GM19397 (cell line): ENCODE results near the gene KIZ.

Experiments used
- ATAC-seq: cut with Tn5 transposase; IDR thresholded peaks from one replicate; pipeline ENCODE4 v1.9.1; 2021; ENCODE audit warnings: mild to moderate bottlenecking, moderate library complexity; ENCODE audit not compliant: unreplicated experiment

Gene KIZ, protein sequence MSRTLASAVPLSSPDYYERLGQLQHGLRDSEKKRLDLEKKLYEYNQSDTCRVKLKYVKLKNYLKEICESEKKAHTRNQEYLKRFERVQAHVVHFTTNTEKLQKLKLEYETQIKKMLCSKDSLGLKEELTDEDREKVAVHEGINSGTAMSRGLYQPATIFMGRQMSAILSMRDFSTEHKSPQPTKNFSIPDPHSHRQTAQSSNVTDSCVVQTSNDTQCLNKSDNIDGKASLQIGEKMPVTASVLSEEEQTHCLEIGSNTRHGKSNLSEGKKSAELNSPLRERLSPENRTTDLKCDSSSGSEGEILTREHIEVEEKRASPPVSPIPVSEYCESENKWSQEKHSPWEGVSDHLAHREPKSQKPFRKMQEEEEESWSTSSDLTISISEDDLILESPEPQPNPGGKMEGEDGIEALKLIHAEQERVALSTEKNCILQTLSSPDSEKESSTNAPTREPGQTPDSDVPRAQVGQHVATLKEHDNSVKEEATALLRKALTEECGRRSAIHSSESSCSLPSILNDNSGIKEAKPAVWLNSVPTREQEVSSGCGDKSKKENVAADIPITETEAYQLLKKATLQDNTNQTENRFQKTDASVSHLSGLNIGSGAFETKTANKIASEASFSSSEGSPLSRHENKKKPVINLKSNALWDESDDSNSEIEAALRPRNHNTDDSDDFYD

DNA sequence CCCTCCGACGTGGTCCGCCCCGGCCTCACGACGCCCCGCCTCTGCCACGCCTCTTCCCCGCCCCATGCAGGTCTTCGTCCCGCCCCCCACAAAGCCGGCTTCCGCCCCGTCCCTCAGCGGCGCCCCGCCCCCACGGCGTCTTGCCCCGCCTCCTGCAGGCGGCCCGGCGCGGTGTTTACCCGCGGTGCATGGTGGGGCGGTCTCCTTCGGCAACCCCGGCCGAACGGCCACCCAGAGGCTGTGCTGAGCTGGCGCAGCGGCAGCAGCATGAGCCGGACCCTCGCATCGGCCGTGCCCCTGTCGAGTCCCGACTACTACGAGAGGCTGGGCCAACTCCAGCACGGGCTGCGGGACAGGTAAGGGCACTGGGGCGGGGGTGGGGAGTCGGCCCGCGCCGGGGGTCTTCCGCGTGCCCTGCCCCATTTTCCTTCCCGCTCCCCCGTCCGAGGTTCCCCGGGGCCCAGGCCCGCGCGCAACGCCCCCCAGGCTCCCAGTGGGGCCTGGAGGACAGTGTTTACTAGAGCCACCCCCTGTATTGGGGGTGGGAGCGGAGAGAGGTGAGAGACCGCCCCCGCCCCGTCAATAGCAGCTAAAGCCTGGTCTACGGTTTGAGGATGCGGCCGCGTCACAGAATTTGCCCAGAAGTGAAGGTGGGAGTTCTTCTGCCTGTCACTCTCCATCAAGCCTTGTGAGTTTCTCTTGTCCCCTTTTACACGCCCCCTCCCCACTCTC lies at the start of gene KIZ:
Gene KIZ (plus strand): TSS at position 234 of the 732 bp plus-strand sequence. CDS start 34 bp downstream, at position 268.
- peak; percentile 97 for ATAC-seq

DNA sequence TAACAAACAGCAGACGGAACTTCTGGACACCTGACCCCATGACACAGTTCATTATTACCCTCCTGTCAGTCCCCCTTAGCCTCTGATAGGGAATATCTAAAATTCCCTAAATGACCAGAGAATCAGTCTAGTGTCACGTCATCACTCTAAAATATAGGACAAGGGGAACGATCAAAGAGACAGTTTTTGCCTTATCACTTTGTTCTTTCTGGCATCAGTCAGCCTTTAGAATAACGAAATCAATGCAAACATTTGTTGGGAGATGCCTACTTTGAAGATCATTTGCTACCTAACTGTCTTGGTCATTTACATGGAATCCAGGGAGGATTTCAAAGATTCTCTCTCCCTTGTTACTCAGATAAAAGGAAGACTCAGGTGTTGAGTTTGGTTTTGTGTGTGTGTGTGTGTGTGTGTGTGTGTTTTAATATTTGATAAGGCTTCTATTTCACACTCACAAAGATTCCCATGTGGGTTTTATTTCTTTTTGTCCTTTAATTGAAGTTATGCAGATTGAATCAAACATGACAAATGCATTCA lies 48.0 kb upstream of the KIZ start:
- no peak for ATAC-seq

DNA sequence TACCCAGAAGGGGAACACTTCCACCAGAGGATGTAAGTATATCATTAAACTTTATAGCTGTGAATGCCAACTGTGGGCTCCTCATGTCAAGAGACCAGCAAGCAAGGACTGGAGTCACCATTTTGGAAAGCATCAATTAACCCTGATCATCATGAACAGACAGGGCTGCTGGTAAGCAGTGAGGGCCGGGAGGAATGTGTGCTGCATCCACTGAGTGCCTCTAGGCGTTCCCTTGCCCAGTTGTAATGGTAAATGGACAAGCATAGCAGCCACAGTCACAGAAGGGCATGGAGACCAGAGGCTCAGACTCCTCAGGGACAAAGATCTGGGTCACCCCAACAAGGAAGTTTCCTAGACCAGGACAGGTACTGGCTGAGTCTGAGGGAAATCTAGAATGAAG lies 43.3 kb upstream of the KIZ start:
- ATAC-seq = no peak

DNA sequence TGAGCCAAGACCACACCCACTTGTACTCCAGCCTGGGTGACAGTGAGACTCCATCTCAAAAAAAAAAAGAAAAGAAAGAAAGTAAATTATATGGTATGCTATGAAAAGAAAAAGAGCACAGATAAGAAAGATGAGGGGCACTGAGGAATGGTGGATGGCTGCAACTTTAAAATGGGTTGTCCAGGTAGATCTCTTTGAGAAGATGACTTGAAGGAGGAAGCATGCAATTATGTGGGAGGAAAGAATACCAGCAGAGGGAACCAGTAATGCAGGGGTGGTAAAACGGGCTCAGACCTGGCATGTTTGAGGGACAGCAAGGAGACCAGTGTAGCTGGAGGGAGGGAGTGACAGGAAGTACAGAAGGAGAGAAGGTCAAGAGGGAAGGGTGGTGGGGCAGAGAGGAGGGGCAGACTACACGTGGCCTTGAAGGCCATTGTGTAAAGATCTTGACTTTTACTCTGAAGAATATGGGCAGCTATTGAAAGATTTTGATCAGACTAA lies 42.0 kb upstream of the KIZ start:
- ATAC-seq = no peak

DNA sequence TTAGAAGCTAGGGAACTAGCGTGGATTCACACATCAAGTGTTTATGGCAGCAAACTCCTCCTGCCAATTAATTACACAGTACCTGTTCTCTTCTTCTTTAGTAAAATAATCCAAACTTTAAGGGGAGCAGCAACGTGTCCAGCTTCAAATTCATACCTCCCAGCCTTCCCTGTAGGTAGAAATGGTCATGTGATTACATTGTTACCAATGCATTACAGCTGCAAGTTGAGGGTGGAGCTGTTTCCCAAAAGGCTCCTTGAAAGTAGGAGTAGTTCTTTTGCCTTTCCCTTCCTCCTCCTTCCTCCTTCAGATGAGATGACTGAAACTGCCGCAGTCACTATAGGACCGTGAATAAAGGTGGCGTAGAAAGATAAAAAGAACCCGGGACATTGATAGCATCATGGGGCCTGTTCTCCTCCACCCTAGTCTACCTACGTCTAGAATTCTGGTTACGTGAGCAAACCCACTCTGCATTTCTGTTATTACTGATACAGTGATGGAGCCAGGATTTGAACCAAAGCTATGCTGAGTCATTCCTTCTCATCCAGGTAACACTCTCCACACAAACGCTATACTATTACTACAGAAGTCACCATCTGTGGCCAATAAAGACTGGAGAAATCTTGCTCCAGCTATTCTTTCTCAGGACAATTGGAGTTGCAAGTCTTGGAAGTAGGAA lies 37.9 kb upstream of the KIZ start:
- no peak for ATAC-seq

DNA sequence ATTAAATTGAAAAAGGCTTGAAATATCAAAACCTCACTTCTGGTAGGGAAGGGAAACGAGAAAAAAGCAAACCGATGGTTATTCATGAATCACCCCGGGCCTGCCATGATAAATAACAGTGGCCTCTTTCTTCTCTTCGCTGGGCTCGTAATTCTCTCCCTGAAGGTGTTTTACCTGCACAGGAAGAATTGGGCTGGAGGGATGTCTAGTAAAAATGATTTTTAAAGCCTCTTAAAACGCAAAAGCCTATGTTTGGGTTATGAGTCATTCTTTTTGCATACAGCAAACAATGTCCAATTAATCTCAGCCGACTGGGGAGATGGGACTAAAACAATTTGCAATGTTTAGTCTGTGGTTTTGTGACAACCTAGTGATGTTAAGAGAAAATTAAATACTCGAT lies 36.5 kb upstream of the KIZ start:
- ATAC-seq = no peak

DNA sequence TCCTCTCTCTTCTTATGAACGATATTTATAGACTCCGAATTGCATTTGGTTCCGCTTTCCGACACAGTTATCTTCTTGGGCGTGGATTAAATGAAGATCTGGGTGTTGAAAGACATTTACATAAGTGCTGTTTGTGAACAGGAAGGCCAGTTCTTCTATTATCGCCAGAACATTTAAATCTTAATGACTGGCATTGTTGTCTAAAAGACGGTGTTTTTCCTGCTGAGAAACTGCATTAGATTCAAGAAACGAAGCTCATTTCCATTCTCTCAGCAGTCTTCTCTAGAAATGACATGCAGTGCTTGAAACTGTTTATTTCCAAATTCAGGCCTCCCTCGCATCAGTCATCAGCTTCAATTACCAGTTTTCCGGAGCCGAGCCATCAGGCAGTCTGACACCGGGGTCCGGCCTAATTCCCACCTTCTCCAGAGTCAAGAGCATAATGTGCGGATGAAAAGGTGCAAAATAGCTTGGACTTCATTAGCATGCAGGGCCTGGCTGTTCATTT lies 35.7 kb upstream of the KIZ start:
- no peak for ATAC-seq

DNA sequence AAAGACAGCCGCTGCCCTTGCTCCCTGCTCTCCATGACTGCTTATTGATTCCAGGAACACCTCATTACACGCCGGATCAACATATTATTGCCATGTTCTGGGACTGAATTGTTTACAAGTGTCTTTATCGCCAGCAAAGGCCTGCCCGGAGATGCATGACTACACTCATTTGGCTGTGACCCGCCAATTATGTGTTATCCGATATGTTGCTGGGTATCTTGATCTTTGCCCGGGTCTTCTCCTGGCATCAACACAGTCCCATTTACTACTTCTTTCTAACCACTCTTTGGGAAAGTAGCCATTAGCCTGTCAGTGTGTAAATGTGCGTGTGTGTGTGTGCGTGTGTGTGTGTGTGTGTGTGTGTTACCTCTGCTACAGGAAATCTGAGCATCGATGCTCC lies 35.2 kb upstream of the KIZ start:
- no peak for ATAC-seq

DNA sequence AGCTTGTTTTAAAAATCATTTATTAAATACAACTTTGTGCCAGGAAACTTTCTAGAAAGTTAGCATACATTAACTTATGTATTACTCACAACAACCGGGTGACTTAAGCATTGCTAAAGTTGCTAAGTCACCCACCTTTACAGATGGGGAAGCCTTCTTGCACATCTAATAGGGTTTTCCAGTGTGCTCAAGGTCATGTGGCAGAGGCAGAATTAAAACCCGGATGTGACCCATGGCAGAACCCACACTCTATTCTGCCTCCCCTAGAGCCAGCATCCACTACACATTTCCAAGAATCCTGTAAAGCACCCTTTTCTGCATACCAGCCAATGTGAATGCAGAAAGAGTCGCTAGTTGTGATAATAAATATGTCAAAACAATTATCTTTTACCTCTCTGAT lies 33.1 kb upstream of the KIZ start:
- no peak for ATAC-seq

DNA sequence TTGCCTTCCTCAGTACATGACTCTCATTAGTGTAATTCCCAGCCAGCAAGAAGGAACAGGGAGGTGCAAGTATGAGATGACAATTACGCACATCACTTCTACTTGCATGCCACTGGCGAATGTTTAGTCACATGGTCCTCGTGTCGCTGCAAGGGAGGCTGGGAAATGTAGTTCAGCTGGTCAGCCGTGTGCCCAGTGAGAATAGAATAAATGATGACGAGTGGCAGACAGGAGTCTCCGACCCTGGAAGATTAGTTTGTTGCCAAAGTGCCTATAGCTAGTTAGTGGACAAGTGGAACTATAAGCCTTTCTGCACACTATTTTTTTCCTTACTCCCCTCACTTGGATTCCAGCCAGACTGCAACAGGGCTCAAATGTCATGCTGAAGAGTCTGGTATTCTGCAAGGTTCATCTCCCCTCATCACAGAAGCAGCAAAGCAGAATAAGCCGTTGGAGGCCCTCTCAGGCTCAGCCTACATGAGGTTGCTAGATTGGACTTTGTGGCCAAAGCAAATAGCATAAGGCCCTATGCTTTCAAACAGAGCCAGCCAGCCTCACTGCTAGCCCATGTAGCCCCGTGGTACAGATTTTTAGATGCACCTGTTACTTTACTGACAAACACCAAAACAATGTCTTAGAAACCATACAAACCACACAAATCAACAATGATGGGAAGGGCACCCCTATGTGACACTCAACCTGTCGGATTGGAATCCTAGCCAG lies 29.4 kb upstream of the KIZ start:
- ATAC-seq = no peak

DNA sequence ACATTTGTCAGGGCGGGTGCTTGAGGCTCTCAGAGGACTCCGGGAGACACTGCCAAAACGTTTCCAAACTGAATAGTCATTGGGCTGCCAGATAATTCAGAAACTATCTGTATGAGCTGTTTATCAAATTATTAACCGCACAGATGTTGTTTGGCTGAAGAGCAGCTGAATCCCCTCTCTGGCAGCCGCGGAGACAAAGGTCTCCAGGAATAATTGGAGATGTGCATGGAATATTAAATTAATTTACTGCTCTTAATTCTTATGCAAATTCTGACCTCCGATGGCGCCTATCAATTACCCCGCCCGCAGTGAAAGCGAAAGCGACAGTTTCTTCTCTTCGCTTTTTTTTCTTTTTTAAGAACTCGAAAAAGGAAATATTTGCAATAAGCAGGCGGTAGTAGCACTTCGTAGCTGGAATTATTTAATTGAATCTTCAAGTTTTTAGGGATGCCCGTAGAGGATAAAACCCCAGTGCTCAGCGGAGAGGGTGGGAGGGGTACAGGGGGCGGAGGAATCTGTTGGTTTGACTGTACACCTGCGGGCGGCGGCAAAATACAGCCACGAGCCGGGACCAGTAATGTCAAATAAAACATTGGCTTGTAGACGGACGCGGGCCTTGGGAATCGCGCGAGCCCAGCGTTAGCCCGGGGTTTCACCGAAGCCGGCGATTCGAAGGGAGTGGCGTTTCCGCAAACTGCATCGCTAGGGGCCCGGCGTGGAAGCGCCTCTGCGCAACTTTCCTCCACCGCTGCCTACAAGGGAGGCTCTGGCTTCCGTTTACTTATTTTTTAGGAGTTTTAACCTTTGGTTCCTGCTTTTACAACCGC lies 25.9 kb upstream of the KIZ start:
- ATAC-seq = no peak

DNA sequence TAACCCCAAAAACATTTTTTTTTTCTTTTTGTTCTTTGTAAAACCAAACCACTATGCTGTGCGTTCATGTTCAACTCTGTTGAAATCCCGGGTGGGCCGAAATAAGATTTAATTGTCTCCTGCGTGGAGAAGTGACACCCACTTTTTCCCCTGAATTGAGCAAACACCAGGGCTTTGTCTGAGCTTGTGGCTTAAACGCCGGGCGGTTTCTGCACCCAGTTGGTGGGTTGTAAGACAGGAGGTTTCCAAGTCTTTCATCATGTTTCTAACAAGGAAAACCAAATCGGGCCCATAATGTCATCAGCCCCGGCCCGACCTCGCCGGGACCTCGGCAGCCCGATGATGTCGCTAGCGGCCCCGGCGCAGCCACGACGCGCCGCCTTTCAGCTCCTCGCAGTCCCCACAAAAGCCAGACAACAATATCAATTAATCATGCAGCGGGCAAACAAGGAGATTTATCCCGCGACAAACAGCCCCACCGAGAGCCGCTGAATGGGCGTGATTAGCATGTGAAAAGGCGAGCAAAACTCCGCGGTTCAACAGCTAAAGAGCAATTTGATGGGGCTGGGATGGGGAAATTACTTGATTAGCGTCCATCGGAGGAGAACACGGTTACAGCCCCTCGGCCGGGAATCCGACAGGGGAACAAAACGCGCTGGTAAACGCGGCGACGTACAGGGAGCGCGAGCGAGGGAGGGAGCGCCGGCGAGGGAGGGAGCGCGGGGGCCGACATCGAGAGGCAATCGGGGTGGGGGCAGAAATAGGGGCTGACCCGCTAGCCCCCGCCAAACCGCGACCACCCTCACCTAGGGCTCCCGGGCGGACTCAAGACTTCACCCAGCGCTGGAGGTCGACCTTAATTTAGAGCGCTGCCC lies 25.1 kb upstream of the KIZ start:
- no peak for ATAC-seq

DNA sequence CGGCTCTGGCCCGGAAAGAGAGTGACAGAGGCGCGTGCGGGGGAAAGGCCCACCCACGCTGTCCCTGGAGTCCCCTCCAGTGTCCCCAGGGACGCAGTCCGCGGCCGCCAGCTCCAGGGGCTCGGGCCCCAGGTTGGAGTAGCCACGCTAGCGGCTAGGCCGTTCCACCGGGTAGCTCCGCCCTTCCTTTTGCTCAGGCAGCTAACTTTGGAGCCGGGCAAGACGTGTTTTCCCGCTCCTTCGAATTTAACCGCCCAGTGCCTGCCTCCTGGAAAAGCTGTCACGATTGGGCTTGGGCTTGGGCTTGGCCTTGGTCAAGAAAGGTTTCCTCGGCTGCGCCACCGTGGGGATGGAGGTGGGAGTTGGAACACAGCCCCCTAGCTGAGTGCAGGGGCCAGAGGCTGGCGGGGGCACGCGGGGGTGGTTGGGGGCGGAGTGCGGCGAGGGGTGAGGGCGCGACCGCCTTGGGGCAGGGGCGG lies 24.4 kb upstream of the KIZ start:
- no peak for ATAC-seq

DNA sequence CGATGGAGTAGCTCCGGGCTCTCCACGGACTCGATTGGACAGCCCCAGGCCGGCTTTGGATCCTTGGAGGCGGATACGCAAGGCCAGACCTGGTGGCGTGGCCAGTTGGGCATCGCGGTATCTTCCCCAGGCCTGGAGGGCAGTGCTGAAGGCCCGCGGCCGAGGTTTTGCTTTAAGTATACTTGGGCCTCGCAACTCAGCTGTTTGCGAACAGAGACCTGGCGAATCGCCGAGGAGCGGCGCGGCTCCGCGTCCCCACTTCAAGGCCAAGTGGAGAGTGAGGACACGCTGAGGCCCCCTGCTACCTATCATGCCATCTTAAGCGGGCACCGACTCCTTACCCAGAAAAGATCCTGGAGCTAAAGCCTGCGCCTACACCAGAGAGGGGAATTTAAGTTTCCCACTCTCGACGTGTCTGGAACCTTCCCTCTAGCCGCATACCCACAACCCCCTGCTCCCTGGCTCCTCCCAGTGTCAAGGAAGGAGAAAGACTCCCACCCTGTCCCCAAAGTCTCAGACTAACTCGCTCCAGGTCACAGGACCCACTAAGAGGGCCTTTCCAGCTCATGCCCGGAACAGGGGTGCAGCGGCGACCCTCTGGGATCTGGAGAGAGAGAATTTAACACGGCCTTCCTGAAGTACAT lies 23.8 kb upstream of the KIZ start:
- ATAC-seq = no peak

DNA sequence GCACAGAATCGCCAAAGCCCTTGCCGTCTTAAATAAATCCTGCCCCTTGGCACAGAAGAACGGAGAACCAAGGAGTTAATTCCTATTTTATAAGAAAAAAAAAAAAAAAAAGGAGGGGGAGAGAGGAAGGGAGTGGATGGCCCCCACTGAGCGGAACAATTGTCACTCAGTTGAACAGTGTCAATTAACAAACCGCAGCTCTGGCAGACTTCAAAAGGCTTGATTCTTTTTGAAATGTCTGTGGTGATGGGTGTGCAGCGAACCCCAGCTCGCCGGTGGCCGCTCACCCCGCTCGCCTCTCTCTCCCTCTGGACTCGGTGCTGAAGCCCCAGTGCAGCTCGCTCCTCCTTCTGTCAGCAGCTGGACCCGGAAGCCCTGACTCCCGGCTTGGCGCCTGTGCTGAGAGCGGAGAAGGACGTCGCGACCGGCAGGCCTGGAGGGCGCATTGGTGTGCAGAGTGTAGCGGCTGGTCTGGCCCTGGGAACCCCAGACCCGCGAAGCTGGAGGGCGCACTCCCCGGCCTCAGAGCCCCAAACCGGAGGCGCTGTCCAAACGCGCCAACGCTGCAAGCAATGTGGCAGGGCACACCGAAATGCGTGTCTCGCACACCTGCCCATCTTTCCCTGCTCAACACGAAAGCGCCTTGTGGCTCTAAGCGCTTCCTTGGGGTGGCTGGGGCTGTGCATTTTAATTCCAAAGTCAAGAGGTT lies 23.1 kb upstream of the KIZ start:
- ATAC-seq = peak; percentile 38

DNA sequence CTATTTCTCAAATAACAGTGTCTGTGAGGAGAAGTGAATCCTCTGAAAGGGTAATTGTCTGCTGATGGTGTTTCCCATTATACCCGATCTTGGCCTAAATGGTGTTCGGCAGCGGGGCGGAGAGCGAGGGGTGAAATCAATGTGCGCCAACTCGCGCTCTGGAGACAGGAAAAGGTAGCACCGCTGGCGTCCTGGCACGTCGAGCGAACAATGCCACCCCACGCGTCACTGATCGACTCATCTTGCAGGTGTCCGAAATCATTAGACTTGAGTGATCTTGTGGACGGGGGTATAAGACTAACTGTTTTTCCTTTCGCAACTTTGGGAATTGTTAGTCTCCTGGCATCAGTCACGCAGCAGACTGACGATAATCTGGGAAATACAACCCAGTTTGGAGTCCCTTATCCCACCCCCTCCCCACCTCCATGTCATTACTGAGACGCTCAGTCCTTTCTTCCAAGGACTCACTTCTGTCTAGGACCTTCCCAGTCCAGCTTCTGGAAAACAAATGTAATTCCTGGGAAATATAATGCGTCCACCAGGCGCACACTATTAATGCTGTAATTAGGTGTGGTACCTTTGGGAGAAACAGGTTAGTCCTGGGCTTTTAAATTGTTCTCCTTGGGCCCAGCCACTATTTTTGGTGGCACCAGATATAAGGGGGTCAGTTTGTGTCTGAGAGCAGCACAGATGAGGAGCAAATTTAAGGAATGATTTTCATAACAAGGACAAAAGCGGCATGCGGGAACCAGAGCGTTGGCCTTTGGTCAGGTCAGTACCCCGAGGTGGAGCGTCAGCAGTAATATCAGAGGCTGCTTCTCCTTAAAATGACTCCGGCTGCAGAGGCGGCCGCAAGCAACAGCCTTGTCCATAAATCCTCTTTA lies 22.1 kb upstream of the KIZ start:
- no peak for ATAC-seq
